ENCODE measurements around the gene CEMIP. TPM values are rescaled to one million over a fixed set of nuclear protein-coding genes. Genes with fewer than 3 reads are reported as not detected.

Gene CEMIP
- total and polyA plus RNA-seq, 2 of the 8 experiments (the other 6 are each of a cell fraction or from before 2014, with no cell fraction given), result 0.11 to 0.60 TPM

GRCh38 chr15:80832686-80833085 is 53.5 kb downstream of the CEMIP start:
- WGBS, 2 experiments (ENCODE audit: extremely low coverage in 1 of 2, insufficient coverage in 1 of 2, insufficient read length in 1 of 2, insufficient replicate concordance in 2 of 2, low coverage in 1 of 2, low lambda C conversion rate in 2 of 2, missing lambda C conversion rate in 1 of 2), result 53% methylated on average over 3 of the region's 3 CpGs; no CpG with 5 or more reads in 1 of the 2 experiments
- Histone ChIP-seq H3K36me3 (ENCODE audit: control insufficient read depth in 2 of 4, insufficient read depth in 4 of 4, low read length in 3 of 4) (no peaks in the 10 kb centered on the region; a peak in 1 of 8 replicates), H4K5ac (ENCODE audit: insufficient read length, low read depth, low read length) (no peak overlapping the region), H3K27me3 (replicated peaks in 1 of 4; ENCODE audit: control insufficient read depth in 3 of 4, extremely low read depth in 1 of 4, insufficient read depth in 3 of 4, low read length in 3 of 4) (no peaks in the 10 kb centered on the region), H3K23ac (ENCODE audit: insufficient read length) (no peak overlapping the region), H3K4me2 (ENCODE audit: insufficient read depth in 1 of 2, low read depth in 2 of 2, low read length in 2 of 2) (no peak overlapping the region; a peak in 1 of 4 replicates), H2AK5ac (ENCODE audit: low read depth, low read length) (no peak overlapping the region), H2BK120ac (replicated peaks; ENCODE audit: low read depth, low read length) (peak overlapping the region; percentile 18), H3K14ac (ENCODE audit: insufficient read length) (no peak overlapping the region), H3K18ac (ENCODE audit: extremely low read depth, low read length) (peak overlapping the region; percentile 62), H3K27ac (ENCODE audit: low read depth, low read length) (no peak overlapping the region), H3K4me1 (replicated peaks in 1 of 4; ENCODE audit: control insufficient read depth in 3 of 4, insufficient read depth in 4 of 4, low read length in 3 of 4) (peaks cover 2 to 11% (median 9%) of the 10 kb centered on the region in 4 experiments), H3K56ac (replicated peaks; ENCODE audit: insufficient read length, low read depth, low read length) (no peak overlapping the region), H3K4ac (replicated peaks; ENCODE audit: insufficient read length, low read depth, low read length) (no peak overlapping the region), H3K79me1 (ENCODE audit: low read depth, low read length) (no peaks in the 10 kb centered on the region), H2BK15ac (ENCODE audit: low read length) (no peak overlapping the region), H3K4me3 (ENCODE audit: extremely low read depth in 1 of 4, insufficient read depth in 2 of 4, low read depth in 3 of 4, low read length in 4 of 4) (no peak overlapping the region), H4K8ac (ENCODE audit: extremely low read depth, insufficient read depth, low read length) (peak overlapping the region; percentile 76), H2BK20ac (ENCODE audit: low read length) (peak overlapping the region; percentile 94; the same call in 1 of the 2 replicates), H3K9me3 (ENCODE audit: insufficient read depth in 2 of 2, low read depth in 1 of 2, low read length in 1 of 2) (no peaks in the 10 kb centered on the region), H2BK12ac (ENCODE audit: low read depth, low read length) (peak overlapping the region; percentile 88; the same call in 1 of the 2 replicates), H3K9ac (replicated peaks in 1 of 4; ENCODE audit: extremely low read depth in 1 of 4, low read depth in 3 of 4, low read length in 3 of 4) (no peak overlapping the region), H4K20me1 (replicated peaks in 1 of 2; ENCODE audit: control insufficient read depth in 1 of 2, insufficient read depth in 2 of 2, low read length in 2 of 2) (no peaks in the 10 kb centered on the region), H2AFZ (ENCODE audit: low read length) (no peak overlapping the region), H3K79me2 (ENCODE audit: control insufficient read depth in 1 of 2, insufficient read depth in 2 of 2, low read length in 2 of 2) (no peaks in the 10 kb centered on the region), H2BK5ac (ENCODE audit: low read depth, low read length) (peak overlapping the region; percentile 90), H3K23me2 (ENCODE audit: low read depth, low read length) (no peaks in the 10 kb centered on the region), H4K91ac (replicated peaks; ENCODE audit: insufficient read length, low read length) (peak overlapping the region; percentile 7)
- POLR2A ChIA-PET (ENCODE audit: partially characterized antibody), result interaction anchor here (0.8 to 1.6 kb wide), 2 partner anchors 135 to 137 kb away, joined by 3 to 4 read pairs; no protein-coding TSS in a partner anchor
- DNase-seq (ENCODE audit: low read depth in 1 of 2, low spot score in 2 of 2), result no peak
- CTCF ChIA-PET (ENCODE audit: partially characterized antibody), result interaction anchor here (0.7 to 2.8 kb wide), 8 partner anchors 9 to 138 kb away, joined by 3 to 10 read pairs (median 4); no protein-coding TSS in a partner anchor
- no peak for FAIRE-seq
- no peak for TF ChIP-seq MAFK (IDR thresholded peaks at IDR 0.05; ENCODE audit: low read depth, low read length)
- TF ChIP-seq BRCA1 (IDR thresholded peaks at IDR 0.05; ENCODE audit: low read depth, low read length), result no peak
- TF ChIP-seq SIN3A (conservative IDR thresholded peaks at IDR 0.05 in 1 of 2, IDR thresholded peaks at IDR 0.05 in 1 of 2; ENCODE audit: low read depth in 1 of 2, low read length in 2 of 2), result no peak
- no peak for TF ChIP-seq E2F6 (IDR thresholded peaks at IDR 0.05)
- no peak for TF ChIP-seq ZNF274 (IDR thresholded peaks at IDR 0.05; ENCODE audit: borderline replicate concordance, extremely low read depth, low read length)
- TF ChIP-seq BCL11A (IDR thresholded peaks at IDR 0.05; ENCODE audit: low read depth in 2 of 2, low read length in 2 of 2), result no peak
- TF ChIP-seq EGR1 (IDR thresholded peaks at IDR 0.05; ENCODE audit: borderline replicate concordance, low read depth, low read length), result no peak
- TF ChIP-seq RNF2 (IDR thresholded peaks at IDR 0.05; ENCODE audit: borderline replicate concordance, low read depth, low read length, missing control alignments, poor library complexity, severe bottlenecking), result no peak
- TF ChIP-seq YY1 (IDR thresholded peaks at IDR 0.05; ENCODE audit: low read depth, low read length), result no peak
- TF ChIP-seq FOSL1 (IDR thresholded peaks at IDR 0.05; ENCODE audit: insufficient read depth, low read depth, low read length), result no peak
- no peak for TF ChIP-seq BACH1 (IDR thresholded peaks at IDR 0.05; ENCODE audit: low read length)
- TF ChIP-seq HDAC2 (IDR thresholded peaks at IDR 0.05; ENCODE audit: borderline replicate concordance in 1 of 2, low read depth in 2 of 2, low read length in 2 of 2), result no peak
